Loucy (cell line): ENCODE data around the gene LRRC25.

Experiments
- CTCF ChIP-seq: fragments of 200-600 bp; sonication (generic); conservative IDR thresholded peaks from 2 replicates; pipeline ENCODE4 v1.5.1; 2014; ENCODE audit warnings: mild to moderate bottlenecking, antibody characterized with exemption, low read length
- EZH2phosphoT487 ChIP-seq: fragments of 200-600 bp; IDR thresholded peaks from 2 replicates; pipeline ENCODE4 v1.6.1; 2018; ENCODE audit warnings: antibody characterized with exemption, mild to moderate bottlenecking, moderate library complexity, borderline replicate concordance

- TF ChIP-seq EZH2phosphoT487 (no peak), CTCF (no peak)
Observed at GRCh38 chr19:18391509-18392075, 5.8 kb downstream of the LRRC25 start.
